HG03575 (cell line): ENCODE measurements around the gene CLASP1.
"Not testable (repeated sequence)": the region's sequence is repeated elsewhere in the genome, so short reads cannot be mapped to it uniquely, and the experiment has no call there.

Source experiments
- ATAC-seq: cut with Tn5 transposase; IDR thresholded peaks from one replicate; pipeline ENCODE4 v1.9.1; 2021; ENCODE audit not compliant: unreplicated experiment, insufficient number of reproducible peaks, low FRiP score; ENCODE audit errors: extremely low read depth

Gene CLASP1

DNA sequence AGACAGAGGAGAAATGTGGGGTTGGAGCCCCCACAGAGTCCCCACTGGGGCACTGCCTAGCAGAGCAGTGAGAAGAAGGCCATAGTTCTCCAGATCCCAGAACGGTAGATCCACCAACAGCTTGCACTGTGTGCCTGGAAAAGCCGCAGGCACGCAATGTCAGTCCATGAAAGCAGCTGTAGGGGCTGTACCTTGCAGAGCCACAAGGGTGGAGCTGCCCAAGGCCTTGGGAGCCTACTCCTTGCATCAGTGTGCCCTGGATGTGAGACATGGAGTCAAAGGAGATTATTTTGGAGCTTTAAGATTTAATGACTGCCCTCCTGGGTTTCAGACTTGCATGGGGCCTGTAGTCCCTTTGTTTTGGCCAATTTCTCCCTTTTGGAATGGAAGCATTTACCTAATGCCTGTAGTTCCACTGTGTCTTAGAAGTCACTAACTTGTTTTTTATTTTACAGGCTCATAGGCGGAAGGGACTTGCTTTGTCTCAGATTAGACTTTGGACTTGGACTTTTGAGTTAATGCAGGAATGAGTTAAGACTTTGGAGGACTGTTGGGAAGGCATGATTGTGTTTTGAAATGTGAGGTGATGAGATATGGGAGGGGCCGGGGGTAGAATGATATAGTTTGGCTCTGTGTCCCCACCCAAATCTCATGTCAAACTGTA, 274.7 kb downstream of the CLASP1 start:
- not testable (repeated sequence) for ATAC-seq

DNA sequence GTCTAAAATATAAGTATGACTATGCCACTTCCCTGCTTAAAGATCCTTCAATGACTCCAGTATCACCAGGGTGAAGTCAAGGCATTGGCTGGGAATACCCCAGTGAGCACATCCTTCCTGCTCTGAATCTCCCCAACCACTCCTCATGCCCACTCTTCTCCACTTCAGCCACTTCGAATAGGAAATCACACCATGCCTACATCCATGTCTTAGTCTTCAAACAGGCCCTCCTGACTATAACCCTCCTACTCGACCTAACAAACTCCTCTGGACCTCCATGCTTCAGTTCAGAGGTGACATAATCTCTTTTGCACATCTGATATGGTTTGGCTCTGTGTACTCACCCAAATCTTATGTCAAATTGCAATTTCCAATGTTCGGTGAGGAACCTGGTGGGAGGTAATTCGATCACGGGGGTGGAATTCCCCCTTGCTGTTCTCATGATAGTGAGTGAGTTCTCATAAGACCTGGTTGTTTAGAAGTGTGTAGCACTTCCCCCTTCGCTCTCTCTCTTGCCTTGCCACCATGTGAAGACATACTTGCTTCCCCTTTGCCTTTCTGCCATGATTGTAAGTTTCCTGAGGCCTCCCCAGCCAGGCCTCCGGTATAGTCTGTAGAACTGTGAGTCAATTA, 276.4 kb downstream of the CLASP1 start:
- no peak for ATAC-seq

DNA sequence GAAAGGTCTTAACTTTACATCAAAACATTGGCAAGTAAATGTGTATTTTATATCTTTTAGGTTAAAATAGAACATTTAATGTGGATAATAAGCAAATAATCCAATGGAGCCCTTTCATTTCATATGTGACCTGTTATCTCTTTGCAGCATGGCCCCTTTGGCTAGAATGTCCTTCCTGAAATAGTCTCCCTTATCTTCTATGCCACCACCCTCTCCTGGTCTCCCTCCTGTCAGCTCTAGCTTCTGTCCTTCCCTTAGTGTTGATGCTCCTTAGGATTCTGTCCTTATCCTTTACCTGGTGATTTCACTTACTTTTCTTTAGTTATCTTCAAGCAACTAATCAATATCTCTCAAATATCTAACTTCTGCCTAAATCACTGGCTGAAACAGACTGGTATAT, 277.2 kb downstream of the CLASP1 start:
- no peak for ATAC-seq

DNA sequence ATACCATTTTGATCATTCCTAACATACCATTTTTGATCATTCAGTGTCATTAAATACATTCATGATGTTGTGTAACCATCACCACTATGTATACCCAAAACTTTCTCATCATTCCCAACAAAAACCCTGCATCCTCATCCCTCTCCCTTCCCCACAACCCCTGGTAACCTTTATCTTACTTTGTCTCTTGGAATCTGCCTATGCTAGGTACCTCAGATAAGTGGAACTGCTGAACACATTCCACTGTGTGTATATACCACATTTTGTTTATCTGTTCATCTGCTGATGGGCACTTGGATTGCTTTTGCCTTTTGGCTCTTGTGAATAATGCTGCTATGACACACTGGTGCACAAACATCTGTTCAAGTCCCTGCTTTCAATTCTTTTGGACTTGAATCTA, 280.4 kb downstream of the CLASP1 start:
- no peak for ATAC-seq

DNA sequence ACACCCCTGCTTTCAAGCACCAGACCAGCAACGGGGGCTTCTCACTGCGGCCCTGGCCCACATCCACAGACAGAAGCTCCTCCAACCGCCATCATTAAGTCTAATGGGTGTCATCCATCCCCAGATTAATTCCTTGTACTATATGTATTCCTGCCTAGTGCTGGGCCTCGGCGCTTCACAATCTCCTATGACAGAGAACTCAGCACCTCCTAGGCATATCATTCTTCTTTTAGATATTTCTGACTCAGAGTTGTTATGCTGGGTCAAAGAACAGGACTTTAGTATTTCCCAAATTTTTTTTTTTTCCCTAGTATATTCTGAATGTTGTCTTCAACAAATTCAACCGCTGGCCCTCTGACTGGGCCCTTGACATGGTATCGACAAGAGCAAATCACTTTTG, 281.1 kb downstream of the CLASP1 start:
- ATAC-seq = no peak

DNA sequence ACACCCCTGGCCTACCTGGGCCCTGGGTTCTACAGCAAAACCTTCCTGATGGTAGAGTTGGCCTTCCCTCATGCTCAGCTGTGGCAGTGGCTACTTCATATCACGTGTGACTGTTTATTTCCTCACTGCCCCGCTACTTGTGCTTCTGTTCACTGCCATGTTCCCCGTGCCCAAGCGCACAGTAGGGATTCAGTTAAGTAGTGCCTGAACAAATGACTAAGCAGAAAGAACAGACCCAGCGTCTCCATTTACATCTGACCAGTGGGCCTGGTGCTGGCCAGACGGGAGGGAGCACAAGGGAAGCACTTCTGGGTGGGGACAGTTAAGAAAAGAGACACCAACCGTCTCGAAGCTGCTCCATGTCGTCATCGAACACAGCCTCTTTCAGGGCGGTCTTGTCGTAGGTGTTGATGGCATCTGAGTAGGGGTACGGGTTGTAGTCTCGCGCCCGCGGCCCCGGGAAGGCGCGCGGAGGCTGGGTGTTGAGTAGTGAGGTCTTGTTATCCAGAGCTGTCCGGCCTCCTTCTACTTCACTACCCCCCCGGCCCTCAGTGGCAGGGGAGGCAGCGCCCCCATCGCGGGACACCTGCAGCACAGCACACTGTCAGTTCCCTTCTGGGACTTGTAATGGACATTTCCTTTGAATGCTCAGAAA, 281.9 kb downstream of the CLASP1 start:
- no peak for ATAC-seq

DNA sequence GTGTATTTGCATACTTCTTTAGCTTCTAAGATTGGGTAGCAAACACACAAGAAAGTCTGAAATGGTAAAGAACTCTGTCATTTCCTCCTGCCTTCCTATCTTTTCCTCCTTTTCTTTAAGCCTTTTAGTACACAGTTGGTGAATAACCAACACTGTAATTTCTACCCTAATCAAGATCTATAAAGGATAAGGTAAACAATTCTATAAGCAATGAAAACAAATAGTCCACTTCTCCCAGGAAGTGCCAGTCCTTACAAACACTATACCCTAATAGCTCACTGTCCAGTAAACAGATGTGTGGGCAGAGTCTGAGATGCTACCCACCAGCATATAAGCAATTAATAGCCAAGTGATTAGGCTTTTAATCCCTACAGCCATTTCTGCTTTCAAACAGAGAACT, 283.2 kb downstream of the CLASP1 start:
- no peak for ATAC-seq

DNA sequence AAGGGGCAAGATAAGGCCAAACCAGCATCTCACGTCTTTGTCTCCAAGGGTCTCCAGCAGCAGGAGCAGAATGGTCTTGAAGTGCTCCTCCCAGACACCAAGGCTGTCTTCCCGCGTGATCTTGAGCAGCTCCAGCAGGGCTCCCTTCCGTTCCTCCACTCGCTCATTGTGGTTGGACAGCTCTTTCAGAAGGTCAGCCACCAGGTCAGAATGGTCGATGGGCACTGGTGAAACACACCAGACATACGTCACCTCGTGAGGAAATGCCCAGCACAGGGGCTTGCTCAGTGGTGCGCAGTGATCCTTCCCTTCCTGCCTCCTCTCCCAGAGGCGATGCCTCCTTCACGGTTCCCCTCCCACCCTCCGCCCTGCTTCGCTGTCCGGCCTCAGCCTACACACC, 284.2 kb downstream of the CLASP1 start:
- no peak for ATAC-seq

DNA sequence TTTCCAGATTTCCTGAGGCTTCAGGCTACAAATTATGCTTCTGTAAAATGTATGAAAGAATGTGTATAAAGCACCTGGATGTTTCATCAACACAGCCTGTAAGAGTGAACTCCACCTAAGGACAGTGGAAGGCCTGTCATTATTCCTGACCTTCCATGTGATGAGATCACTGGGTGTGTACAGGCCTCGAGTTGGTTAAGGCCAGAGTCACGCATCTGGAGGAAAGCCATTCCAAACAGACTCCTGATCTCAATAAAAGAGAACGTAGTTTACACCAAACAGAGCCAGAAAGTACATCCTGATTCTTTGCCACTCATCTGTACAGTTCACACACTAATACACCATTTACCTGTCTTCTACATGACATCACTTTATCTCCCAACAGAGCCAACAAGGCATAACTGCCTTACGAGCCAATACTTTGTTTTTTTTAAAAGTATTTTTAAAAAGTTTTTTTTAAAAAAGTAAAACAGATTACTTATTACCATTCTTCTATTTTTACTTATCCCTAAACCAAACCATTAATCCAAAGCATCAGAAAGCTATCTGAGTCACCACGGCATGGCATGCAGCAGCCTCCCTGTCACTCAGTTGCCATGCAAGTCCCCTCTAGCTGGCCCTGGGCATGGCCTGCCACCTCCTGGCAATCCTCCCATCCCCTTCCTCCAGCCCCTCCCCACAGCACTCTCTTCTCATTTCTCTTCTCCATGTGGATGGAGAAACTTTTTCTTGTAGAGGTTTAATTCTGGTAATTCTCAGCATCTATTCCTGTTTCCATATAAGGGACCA, 285.4 kb downstream of the CLASP1 start:
- no peak for ATAC-seq

DNA sequence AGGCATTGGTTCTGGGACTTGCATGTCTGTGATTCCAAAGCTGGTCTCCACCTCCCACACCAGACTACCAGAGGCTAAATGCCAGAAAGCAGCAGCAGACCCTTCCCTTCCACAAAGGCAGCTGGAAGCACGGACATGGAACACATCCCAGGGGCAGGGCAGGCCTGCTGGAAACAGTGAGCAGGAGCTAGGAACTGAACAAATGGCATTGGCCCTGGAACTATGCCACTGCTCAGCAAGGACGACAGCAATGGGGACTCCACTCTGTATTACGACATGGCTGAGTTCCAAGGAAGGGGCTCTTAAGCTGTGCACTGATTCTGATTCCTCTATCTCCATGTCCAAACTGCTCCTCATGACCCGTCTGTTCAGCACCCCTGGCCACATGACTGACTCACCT, 286.5 kb downstream of the CLASP1 start:
- ATAC-seq = no peak

DNA sequence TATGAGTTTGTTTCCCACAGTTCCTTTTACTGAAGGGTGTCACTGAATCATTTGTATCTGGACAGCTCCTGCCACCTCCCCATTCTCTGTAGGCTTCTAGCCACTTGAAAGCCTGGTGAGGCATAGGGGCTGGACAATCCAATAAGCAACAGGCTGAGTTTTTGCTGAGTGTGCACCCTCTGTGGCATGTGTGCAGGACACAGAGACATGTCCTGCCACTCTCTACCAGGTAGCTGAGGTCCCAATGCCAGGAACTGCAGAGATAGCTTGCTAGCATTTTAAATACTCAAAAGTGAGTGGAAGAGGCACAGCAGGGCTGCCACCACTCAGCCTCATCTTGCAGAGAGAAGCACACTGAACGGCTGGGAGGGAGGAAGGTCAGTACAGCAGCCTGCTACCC, 287.0 kb downstream of the CLASP1 start:
- no peak for ATAC-seq

DNA sequence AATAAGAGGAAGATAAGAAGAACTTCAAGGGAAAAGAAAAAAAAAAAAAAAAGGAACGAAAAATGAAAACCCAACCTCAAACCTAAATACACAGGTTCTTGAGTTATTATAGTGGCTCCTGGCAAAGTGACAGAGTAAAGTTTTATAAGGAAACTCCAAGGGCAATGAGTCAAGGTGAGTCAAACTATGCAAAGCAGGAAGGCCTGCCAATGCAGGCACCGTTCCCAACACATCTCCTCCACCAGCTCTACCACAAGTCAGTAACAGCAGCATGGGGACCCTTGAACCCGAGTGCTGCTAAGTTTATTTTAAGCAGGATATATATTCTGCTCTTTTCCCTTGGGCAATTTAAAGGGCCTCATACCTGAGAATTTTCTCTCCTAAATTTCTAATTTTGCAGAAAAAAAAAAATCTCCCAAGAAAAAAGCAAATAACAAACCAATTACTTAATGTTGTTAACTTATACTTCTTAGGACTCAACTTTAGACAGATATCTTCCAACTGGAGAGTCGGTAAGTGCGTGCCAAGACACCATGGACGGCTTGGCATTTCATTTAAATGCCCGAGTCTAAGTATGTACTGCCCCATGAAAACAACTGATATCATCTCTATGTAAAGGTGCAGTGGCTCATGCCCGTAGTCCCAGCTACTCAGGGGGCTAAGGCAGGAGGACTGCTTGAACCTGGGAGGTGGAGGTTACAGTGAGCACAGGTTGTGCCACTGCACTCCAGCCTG, 288.5 kb downstream of the CLASP1 start:
- ATAC-seq = no peak

DNA sequence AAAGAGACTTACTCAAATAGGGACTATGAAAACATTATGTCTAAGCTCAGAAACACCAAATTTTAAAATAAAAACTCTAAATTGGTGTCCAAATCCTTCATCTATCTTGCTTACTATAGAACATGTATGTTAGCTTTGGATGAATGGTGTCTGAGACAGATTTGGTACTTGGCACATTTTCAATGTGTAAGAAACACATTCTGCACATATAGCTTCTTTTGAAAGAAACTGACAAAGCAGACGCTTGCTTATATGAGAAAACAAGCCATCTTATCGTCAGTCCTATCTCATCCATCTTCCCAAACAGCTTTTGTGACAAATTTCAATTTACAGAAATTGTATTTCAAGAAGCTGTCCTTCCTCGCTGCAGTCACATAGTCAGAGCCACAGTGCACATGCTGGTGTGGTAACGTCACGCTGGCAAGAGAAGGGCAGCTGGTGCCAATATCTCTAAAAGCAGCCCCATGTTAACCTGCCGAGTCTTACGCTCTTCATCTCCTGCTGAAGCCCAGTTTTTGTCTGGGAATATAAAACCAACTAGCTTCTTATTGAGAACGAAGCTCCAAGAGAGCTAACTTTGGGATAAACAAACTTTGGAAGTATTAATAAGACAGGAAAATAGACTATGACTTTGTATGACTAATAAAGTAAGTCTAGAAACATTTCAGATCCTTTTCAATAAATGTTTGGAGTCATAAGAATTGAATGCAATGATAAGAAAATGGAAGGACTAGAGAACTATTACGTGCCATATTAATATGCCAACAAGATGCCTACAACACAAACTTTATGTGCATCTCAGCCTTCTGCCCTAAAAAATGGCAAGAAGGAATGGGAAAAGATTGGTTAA, 289.3 kb downstream of the CLASP1 start:
- ATAC-seq = no peak

DNA sequence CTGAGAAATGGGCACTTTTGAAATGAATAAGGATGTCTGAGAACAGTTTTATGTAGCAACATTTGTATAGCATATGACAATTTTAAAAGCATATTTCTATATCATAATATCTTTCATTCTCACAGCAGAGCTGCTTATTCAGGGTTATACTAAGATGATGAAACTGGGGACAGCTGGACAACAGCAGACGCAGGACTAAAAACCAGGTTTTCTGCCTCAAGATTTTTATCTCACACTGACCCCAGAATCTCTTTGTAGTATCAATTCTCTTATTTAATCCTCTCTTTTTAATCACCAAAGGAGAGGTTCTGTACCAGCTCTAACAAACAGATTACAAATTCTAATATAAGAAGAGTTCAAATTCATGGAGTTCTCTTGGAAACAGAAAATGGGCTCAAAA, 290.1 kb downstream of the CLASP1 start:
- no peak for ATAC-seq

DNA sequence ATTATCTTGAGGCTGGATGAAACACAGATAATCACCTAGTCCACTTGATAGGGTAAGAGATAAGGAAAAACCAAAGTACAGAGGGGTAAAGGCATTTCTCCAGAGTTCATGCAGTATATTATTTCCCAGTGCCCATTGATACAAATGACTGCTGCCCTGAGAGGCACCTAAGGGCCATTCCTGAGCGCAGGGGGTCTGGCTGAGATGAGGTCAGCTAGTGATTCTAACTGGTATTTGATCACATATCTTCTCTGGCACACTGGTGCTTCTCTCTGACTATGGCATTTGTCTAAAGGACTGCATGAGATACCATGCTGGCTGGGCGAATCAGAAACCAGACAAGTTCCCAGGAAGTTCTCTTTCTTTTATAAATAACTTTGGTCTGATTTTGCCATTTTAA, 291.0 kb downstream of the CLASP1 start:
- no peak for ATAC-seq

DNA sequence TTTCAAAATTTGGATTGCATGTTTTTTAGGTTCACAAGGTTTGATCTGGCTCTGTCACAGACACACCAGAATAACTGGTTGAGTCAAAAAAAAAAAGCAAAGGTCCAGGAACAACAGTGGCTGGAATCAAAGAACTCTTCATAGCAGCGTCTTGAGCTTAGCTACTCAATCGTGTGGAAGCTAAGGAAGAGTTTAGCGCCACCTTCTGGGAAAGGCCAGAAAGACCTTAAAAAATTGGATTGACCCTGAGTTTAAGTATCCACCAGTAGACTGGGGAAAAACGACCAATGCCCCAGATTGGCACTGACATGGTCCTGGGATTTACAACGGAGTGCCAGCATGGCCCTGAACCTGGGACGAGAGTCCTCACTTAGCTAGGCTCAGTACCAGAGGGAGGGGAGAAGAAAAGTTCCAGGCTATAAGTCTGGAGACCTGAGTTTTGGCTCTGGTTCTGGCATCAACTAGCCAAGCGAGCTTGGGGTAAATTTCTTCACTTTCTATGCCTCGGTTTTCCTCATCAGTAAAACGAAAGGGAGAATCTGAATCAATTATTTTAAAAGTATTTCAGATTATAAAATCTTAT, 293.1 kb downstream of the CLASP1 start:
- no peak for ATAC-seq

DNA sequence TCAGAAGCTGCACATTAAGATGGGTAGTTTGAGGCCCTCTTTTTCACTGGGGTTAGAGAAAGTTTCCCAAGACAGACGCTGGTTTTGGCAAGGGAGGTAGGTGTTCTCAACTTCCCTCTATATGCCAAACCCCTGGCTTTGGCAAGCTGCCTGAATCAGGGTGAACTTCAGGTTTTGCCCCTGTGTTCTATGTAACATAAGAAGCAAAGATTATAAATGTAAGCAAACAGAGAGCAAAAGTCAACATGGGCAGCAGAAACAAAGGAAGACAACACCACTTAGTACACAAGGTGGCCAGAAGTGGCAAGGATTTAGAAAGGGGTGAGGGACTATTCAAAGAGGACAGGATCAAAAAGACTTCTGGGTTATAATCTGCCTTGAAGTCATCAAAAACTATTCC, 293.8 kb downstream of the CLASP1 start:
- ATAC-seq = no peak
